ENCODE data around the gene SEPTIN10. TPM values are rescaled to one million over a fixed set of nuclear protein-coding genes. Genes with fewer than 3 reads are reported as not detected.

The SEPTIN10 gene
- total RNA-seq, 1 experiment from 2014 or later, result 105 TPM

- BruUV-seq (replicated peaks), result no TSS peak
- CTCF ChIA-PET, result interaction anchor here (0.6 to 3.2 kb wide), 3 partner anchors 11 to 48 kb away, joined by 3 to 12 read pairs (median 3); no protein-coding TSS in a partner anchor
- H3K4me1 Mint-ChIP-seq (ENCODE audit: insufficient read depth, unreplicated experiment), result peaks cover 16% of the 10 kb centered on the region
- H3K4me3 Mint-ChIP-seq (ENCODE audit: unreplicated experiment), result no peak overlapping the region
- H3K27ac Mint-ChIP-seq (ENCODE audit: low read depth, unreplicated experiment), result no peak overlapping the region
- peak; percentile 14 for DNase-seq (ENCODE audit: unreplicated experiment)
- intact Hi-C loops (cut with micrococcal nuclease), result no loop called here
- no peaks in the 10 kb centered on the region for H3K9me3 Mint-ChIP-seq (ENCODE audit: unreplicated experiment)
- H3K27me3 Mint-ChIP-seq (ENCODE audit: insufficient read depth, unreplicated experiment), result no peaks in the 10 kb centered on the region
- POLR2A ChIA-PET, result no interaction called here
- peaks cover 16% of the 10 kb centered on the region for H3K36me3 Mint-ChIP-seq (ENCODE audit: insufficient read depth, unreplicated experiment)
- no peak for TF ChIP-seq CTCF (IDR thresholded peaks at IDR 0.05; ENCODE audit: unreplicated experiment)
These were observed 19.4 kb downstream of the SEPTIN10 start for GRCh38 chr2:109594246-109594885.

- ChIA-PET CTCF (interaction anchor here (1.0 kb wide), 1 partner anchor 14 kb away, joined by 3 read pairs; no protein-coding TSS in a partner anchor), POLR2A (interaction anchor here (1.0 kb wide), 1 partner anchor 21 kb away, joined by 3 read pairs; the partner anchor contains the start of gene SEPTIN10)
- H3K27me3 Mint-ChIP-seq (ENCODE audit: insufficient read depth, unreplicated experiment), result no peaks in the 10 kb centered on the region
These were observed 20.9 kb downstream of the SEPTIN10 start for GRCh38 chr2:109592905-109593304.

GRCh38 chr2:109591206-109591605 is 22.6 kb downstream of the SEPTIN10 start:
- no TSS peak for BruUV-seq (replicated peaks)
- intact Hi-C loops (cut with micrococcal nuclease), result no loop called here
- ChIA-PET CTCF (no interaction called here), POLR2A (interaction anchor here (0.7 kb wide), 1 partner anchor 23 kb away, joined by 3 read pairs; the partner anchor contains the start of gene SOWAHC)
- peaks cover 20% of the 10 kb centered on the region for H3K4me1 Mint-ChIP-seq (ENCODE audit: insufficient read depth, unreplicated experiment)
- H3K4me3 Mint-ChIP-seq (ENCODE audit: unreplicated experiment), result no peak overlapping the region
- no peaks in the 10 kb centered on the region for H3K9me3 Mint-ChIP-seq (ENCODE audit: unreplicated experiment)
- H3K27ac Mint-ChIP-seq (ENCODE audit: low read depth, unreplicated experiment), result peak overlapping the region; percentile 75
- no peak for TF ChIP-seq CTCF (IDR thresholded peaks at IDR 0.05; ENCODE audit: unreplicated experiment)
- H3K27me3 Mint-ChIP-seq (ENCODE audit: insufficient read depth, unreplicated experiment), result no peaks in the 10 kb centered on the region
- peaks cover 28% of the 10 kb centered on the region for H3K36me3 Mint-ChIP-seq (ENCODE audit: insufficient read depth, unreplicated experiment)
- no peak for DNase-seq (ENCODE audit: unreplicated experiment)

More at GRCh38 chr2:109592905-109593304, 20.9 kb downstream of the SEPTIN10 start:
- no peak overlapping the region for H3K4me3 Mint-ChIP-seq (ENCODE audit: unreplicated experiment)
- no peaks in the 10 kb centered on the region for H3K9me3 Mint-ChIP-seq (ENCODE audit: unreplicated experiment)
- TF ChIP-seq CTCF (IDR thresholded peaks at IDR 0.05; ENCODE audit: unreplicated experiment), result no peak
- H3K36me3 Mint-ChIP-seq (ENCODE audit: insufficient read depth, unreplicated experiment), result peaks cover 25% of the 10 kb centered on the region
- peaks cover 16% of the 10 kb centered on the region for H3K4me1 Mint-ChIP-seq (ENCODE audit: insufficient read depth, unreplicated experiment)
- H3K27ac Mint-ChIP-seq (ENCODE audit: low read depth, unreplicated experiment), result no peak overlapping the region
- intact Hi-C loops (cut with micrococcal nuclease), result no loop called here
- no peak for DNase-seq (ENCODE audit: unreplicated experiment)
- no TSS peak for BruUV-seq (replicated peaks)

GRCh38 chr2:109586687-109587086 is 27.1 kb downstream of the SEPTIN10 start:
- DNase-seq (ENCODE audit: unreplicated experiment), result no peak
- H3K27ac Mint-ChIP-seq (ENCODE audit: low read depth, unreplicated experiment), result no peak overlapping the region
- H3K4me3 Mint-ChIP-seq (ENCODE audit: unreplicated experiment), result no peak overlapping the region
- peaks cover 52% of the 10 kb centered on the region for H3K36me3 Mint-ChIP-seq (ENCODE audit: insufficient read depth, unreplicated experiment)
- CTCF ChIA-PET, result interaction anchor here (0.5 to 1.7 kb wide), 3 partner anchors 9 to 41 kb away, joined by 4 to 5 read pairs (median 4); no protein-coding TSS in a partner anchor
- TF ChIP-seq CTCF (IDR thresholded peaks at IDR 0.05; ENCODE audit: unreplicated experiment), result no peak
- POLR2A ChIA-PET, result interaction anchor here (0.6 to 1.7 kb wide), 6 partner anchors 11 to 44 kb away, joined by 3 to 6 read pairs (median 4); no protein-coding TSS in a partner anchor
- H3K9me3 Mint-ChIP-seq (ENCODE audit: unreplicated experiment), result no peaks in the 10 kb centered on the region
- no TSS peak for BruUV-seq (replicated peaks)
- intact Hi-C loops (cut with micrococcal nuclease), result no loop called here
- H3K27me3 Mint-ChIP-seq (ENCODE audit: insufficient read depth, unreplicated experiment), result no peaks in the 10 kb centered on the region
- peaks cover 16% of the 10 kb centered on the region for H3K4me1 Mint-ChIP-seq (ENCODE audit: insufficient read depth, unreplicated experiment)
